Measurements from ENCODE around the gene FFAR2. TPM values are rescaled to one million over a fixed set of nuclear protein-coding genes. Genes with fewer than 3 reads are reported as not detected.
"Not testable (repeated sequence)": the region's sequence is repeated elsewhere in the genome, so short reads cannot be mapped to it uniquely, and the experiment has no call there.

The FFAR2 gene
- total RNA-seq, 2 donors from 2014 or later = 0.16 to 0.55 TPM

DNA sequence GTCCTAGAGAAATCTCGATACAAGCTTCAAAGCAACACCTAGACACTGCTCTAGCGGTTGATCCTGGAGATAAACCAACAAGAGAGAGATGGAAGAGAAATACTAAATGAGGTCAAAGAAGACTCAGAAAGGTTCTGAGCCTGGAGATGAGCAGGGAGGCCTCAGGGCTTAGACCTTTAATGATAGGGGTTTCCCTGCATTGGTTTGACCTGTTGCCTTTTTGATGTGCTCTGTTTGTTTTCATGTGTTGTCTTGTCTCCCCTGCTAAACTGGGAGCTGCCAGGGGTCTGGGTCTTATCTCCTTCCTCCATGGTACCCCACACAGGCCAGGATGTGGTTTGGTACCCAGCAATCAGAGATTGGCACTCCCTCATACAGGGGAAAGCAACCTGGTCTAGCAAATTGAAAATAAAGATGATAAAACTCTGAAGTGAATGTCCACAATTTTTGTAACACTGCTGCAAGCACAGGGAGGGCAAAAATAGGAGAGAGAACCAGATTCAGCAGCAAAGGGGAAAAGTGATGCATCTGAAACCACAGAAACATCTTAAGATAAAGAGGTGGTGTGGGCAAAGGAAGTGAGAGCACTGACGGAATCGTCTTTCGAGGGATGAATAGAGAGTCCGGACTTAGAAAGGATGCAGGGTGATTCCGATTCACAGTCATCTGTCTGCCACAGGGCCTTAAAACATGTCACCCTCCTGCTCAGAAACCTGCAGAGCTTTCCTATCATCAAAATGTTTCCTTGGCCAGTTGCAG lies 3.5 kb downstream of the FFAR2 start:
- H3K36me3 Mint-ChIP-seq (ENCODE audit: low read depth) = no peaks in the 10 kb centered on the region
- peaks cover under 1% of the 10 kb centered on the region for H3K27me3 Mint-ChIP-seq
- no peaks in the 10 kb centered on the region for H3K9me3 ChIP-seq (ENCODE audit: control insufficient read depth, low read length, poor library complexity, severe bottlenecking)
- DNase-seq = peak in 1 of 3 donors; percentile 12
- H3K27ac Mint-ChIP-seq = peak overlapping the region; percentile 88
- H3K4me3 Mint-ChIP-seq = peak overlapping the region; percentile 45
- H3K4me1 Mint-ChIP-seq = peaks cover 46% of the 10 kb centered on the region
- peak; percentile 83 for ATAC-seq

DNA sequence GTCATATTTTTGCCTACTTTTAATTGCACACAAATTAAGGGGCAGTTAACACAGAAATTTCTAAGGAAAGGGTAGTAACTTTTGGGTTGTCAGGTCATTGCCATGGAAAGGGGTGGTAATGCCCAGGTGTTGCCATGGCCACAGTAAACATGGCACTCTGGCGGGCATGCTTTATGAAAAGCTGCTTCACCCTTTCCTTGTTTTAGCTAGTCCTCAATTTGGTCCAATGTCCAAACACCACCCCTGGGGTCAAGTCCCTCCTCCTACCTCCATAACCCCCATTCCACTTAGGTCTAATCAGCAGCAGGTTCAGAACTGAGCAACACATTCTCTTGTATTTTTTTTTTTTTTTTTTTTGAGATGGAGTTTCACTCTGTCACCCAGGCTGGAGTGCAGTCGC lies 6.6 kb downstream of the FFAR2 start:
- Mint-ChIP-seq H3K27ac (no peak overlapping the region), H3K36me3 (ENCODE audit: low read depth) (no peaks in the 10 kb centered on the region), H3K4me1 (peaks cover 48% of the 10 kb centered on the region), H3K4me3 (no peak overlapping the region), H3K27me3 (no peaks in the 10 kb centered on the region)
- DNase-seq = no peak
- no peak for ATAC-seq
- H3K9me3 ChIP-seq (ENCODE audit: control insufficient read depth, low read length, poor library complexity, severe bottlenecking) = no peaks in the 10 kb centered on the region

DNA sequence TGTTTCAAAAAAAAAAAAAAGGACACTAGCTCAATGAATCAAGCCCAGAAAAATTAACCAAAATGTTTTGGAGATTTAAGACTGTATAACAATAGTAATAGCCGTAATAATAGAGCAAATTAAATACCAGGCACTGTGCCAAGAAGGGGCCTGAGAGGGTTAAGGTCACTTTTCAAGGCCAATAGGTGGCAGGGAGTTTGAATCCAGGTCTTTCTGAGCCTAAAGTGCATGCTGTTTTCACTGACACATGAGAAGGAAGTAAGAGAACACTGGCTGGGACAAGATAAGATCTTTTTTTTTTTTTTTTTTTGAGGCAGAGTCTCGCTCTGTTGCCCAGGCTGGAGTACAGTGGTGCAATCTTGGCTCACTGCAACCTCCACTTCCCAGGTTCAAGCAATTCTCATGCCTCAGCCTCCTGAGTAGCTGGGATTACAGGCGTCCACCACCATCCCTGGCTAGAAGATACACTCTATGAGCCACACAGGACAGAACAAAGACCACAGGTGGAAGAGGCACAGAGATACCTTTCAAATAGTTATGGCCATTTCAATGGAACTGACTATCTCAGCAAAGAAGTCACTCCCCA lies 7.7 kb downstream of the FFAR2 start:
- DNase-seq (no peak), ATAC-seq (no peak)
- H3K4me1 Mint-ChIP-seq = peaks cover 51% of the 10 kb centered on the region
- no peaks in the 10 kb centered on the region for H3K9me3 ChIP-seq (ENCODE audit: control insufficient read depth, low read length, poor library complexity, severe bottlenecking)
- H3K4me3 Mint-ChIP-seq = no peak overlapping the region
- no peaks in the 10 kb centered on the region for H3K27me3 Mint-ChIP-seq
- no peaks in the 10 kb centered on the region for H3K36me3 Mint-ChIP-seq (ENCODE audit: low read depth)
- H3K27ac Mint-ChIP-seq = no peak overlapping the region

DNA sequence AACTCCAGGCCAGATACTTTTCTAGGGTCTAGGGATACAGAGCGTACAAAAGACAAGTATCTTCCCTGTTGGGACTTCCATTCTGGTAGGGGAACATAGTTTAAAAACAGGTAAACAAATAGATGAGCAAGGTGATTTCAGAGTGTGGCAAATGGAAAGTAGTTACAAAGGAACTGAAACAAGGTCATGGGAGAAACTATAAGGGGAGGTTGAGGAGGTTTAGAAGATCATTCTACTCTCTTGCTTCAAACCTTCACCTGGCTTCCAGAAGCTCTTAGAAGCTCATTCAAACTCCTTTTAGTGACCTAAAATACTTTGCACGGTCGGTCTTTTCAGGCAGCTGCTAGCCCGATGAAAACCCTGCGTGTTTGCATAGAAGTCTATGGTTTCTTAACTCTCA lies 9.1 kb downstream of the FFAR2 start:
- no peak for ATAC-seq
- DNase-seq = no peak
- H3K9me3 ChIP-seq (ENCODE audit: control insufficient read depth, low read length, poor library complexity, severe bottlenecking) = no peaks in the 10 kb centered on the region
- H3K36me3 Mint-ChIP-seq (ENCODE audit: low read depth) = no peaks in the 10 kb centered on the region
- H3K4me3 Mint-ChIP-seq = peak overlapping the region; percentile 1
- H3K27me3 Mint-ChIP-seq = no peaks in the 10 kb centered on the region
- peak overlapping the region; percentile 91 for H3K27ac Mint-ChIP-seq
- H3K4me1 Mint-ChIP-seq = peaks cover 46% of the 10 kb centered on the region

DNA sequence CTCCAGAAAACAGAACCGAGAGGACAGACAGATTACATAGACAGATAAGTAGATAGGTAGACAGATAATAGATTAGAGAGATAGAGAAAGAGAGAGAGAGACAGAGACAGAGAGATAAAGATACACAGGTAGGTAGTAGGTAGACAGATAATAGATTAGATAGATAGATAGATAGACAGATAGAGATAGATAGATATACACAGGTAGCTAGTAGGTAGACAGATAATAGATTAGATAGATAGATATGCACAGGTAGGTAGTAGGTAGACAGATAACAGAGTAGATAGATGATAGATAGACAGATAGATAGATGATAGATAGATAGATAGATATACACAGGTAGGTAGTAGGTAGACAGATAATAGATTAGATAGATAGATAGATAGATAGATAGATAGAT lies 10.1 kb downstream of the FFAR2 start:
- no peak overlapping the region for H3K4me3 Mint-ChIP-seq
- ATAC-seq (no peak), DNase-seq (no peak)
- H3K27me3 Mint-ChIP-seq = no peaks in the 10 kb centered on the region
- H3K9me3 ChIP-seq (ENCODE audit: control insufficient read depth, low read length, poor library complexity, severe bottlenecking) = no peaks in the 10 kb centered on the region
- H3K27ac Mint-ChIP-seq = peak overlapping the region; percentile 91
- H3K4me1 Mint-ChIP-seq = peaks cover 51% of the 10 kb centered on the region
- no peaks in the 10 kb centered on the region for H3K36me3 Mint-ChIP-seq (ENCODE audit: low read depth)

DNA sequence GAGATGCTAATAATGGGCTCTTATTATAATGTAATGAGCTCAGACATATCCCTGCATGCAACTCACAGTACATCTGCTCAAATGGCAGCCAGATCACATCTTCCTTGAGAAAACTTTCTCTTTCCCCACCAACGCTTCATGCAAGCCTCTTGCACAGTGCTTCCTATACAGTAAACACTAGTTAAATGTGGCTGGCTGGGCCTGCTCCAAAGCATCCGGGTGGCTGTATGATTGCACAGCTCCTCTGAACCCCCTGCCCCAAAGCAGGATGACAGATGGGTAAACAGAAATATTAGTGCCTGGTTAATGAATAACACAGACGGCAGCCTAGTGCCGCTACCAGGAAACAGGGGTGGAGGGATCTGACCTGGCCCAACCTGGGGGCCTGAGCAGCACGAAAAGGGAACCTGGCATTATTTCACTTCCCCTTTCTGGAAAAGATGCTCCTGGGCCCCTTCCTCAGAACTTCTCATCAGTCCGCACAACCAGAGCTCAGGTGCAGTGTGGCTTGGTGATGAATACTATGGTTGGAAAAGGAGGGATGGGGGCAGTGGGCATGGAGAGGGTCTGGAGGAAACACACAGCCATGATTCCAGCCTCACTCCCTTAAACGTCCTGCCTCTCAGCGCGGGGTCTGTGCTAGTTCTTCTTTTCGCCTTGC lies 10.8 kb downstream of the FFAR2 start:
- DNase-seq (no peak), ATAC-seq (no peak)
- peaks cover 57% of the 10 kb centered on the region for H3K4me1 Mint-ChIP-seq
- H3K9me3 ChIP-seq (ENCODE audit: control insufficient read depth, low read length, poor library complexity, severe bottlenecking) = no peaks in the 10 kb centered on the region
- H3K36me3 Mint-ChIP-seq (ENCODE audit: low read depth) = no peaks in the 10 kb centered on the region
- H3K27me3 Mint-ChIP-seq = no peaks in the 10 kb centered on the region
- peak overlapping the region; percentile 91 for H3K27ac Mint-ChIP-seq
- no peak overlapping the region for H3K4me3 Mint-ChIP-seq

DNA sequence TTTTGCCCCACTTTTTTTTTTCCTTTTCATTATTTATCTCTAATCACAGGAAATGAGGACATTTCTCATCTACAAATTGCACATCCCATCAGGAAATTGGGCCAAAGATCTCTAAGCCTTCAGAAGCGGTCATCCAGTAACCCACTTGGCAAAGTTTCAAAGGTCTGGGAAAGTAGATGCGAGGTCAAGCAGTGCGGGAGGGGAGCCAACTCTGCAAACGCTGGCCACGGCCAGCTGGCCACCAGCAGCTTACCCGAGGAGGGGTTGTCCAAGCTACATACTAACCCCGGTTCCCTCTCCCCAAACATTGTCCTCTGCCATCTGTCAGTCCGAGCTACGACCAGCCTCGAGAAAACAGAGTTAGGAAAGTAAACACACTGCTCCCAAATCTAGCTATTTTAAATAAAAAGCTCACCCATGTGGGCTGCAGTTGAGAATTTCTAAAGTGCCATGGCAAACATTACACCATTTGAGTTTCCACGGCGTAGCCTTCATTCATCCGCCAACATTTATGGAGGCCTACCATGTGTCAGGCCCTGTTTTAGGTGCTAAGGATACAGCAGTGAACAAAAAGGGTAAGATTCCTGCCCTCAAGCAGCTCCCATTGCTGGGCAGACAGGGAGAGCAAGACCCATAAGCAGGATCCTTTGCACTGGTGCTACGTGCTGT lies 11.5 kb downstream of the FFAR2 start:
- Mint-ChIP-seq H3K4me3 (no peak overlapping the region), H3K4me1 (peaks cover 58% of the 10 kb centered on the region), H3K36me3 (ENCODE audit: low read depth) (no peaks in the 10 kb centered on the region), H3K27me3 (no peaks in the 10 kb centered on the region), H3K27ac (peak overlapping the region; percentile 90)
- no peak for ATAC-seq
- H3K9me3 ChIP-seq (ENCODE audit: control insufficient read depth, low read length, poor library complexity, severe bottlenecking) = no peaks in the 10 kb centered on the region
- no peak for DNase-seq

DNA sequence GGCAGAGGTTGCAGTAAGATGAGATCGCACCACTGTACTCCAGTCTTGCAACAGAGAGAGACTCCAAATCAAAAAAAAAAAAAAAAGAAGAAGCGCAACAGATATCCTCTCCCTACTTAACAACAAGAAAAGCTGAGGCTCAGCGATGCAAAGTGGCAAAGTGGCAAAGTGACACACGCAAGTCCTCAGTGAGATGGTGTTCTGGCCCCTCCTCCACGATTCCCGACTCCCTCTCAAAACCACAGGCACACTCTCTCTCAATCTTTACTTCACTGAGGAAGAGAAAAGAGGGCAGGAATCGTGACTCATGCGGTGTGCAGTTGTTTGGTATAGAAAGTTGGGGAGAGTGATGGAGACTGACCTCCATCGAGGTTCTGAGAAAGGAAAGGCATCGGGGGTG lies 12.6 kb downstream of the FFAR2 start:
- ATAC-seq (no peak), DNase-seq (no peak)
- Mint-ChIP-seq H3K4me1 (peaks cover 57% of the 10 kb centered on the region), H3K27me3 (no peaks in the 10 kb centered on the region), H3K4me3 (peak overlapping the region; percentile 69), H3K36me3 (ENCODE audit: low read depth) (peaks cover 3% of the 10 kb centered on the region), H3K27ac (peak overlapping the region; percentile 90)
- H3K9me3 ChIP-seq (ENCODE audit: control insufficient read depth, low read length, poor library complexity, severe bottlenecking) = no peaks in the 10 kb centered on the region

DNA sequence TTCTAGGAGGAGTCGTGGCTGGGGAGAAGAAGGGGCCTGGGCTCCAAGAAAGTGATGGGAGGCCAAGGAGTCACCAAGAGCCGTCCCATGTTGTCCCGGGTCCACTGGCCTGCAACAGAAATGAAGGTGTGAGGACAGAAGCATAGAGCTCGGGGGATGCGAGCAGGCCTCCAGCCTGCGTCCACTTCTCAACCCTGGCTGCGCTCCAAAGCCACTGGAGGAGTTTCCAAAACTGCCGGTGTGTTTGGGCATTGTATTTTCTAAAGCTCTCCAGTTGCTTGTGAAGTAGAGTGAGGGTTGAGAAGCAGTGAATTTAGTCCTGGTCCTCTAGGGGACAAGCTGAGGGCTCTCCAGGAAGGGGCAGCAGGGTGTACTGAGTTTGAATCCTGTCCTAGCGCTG lies 13.0 kb downstream of the FFAR2 start:
- Mint-ChIP-seq H3K4me3 (peak overlapping the region; percentile 69), H3K27ac (peak overlapping the region; percentile 90), H3K27me3 (no peaks in the 10 kb centered on the region), H3K4me1 (peaks cover 52% of the 10 kb centered on the region), H3K36me3 (ENCODE audit: low read depth) (peaks cover 3% of the 10 kb centered on the region)
- ATAC-seq = no peak
- no peak for DNase-seq
- H3K9me3 ChIP-seq (ENCODE audit: control insufficient read depth, low read length, poor library complexity, severe bottlenecking) = no peaks in the 10 kb centered on the region

DNA sequence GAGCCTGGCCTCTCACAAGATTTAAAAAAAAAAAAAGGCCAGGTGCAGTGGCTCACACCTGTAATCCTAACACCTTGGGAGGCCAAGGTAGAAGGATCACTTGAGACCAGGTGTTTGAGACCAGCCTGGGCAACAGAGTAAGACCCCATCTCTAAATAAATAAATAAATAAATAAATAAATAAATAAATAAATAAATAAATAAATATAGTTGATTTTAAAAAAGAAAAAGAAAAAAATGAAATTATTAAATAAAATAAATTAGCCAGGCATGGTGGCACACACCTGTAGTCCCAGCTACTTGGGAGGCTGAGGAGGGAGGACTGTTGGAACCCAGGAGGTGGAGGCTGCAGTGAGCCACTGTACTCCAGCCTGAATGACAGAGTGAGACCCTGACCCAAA lies 13.7 kb downstream of the FFAR2 start:
- H3K27me3 Mint-ChIP-seq; DNase-seq; H3K36me3 Mint-ChIP-seq (ENCODE audit: low read depth); H3K4me3 Mint-ChIP-seq; H3K9me3 ChIP-seq (ENCODE audit: control insufficient read depth, low read length, poor library complexity, severe bottlenecking); ATAC-seq: not testable (repeated sequence)
- H3K4me1 Mint-ChIP-seq = peaks cover 55% of the 10 kb centered on the region
- peak overlapping the region; percentile 94 for H3K27ac Mint-ChIP-seq

DNA sequence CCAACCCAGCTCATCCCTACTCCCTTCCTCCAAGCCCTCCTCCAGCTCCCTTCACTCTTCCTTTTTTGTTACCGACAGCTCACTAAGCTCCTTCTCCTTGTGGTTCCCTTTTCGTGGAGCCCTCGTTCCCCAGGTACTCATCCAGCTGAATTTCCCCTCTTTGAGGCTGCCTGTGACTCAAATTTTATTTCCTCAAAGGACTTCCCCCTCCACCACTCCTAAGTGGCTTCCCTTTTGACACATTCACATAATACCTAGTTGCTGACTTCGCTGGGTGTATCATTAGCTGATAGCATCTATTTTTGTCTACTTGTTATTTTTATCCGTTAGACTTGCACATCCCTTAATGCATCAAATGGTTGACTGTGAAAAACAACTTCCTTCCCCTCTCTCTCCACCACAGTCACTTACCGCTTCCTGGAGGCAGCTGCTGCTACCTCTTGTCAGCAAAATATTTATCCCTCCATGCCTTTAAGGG lies 14.5 kb downstream of the FFAR2 start:
- peak; percentile 94 for ATAC-seq
- Mint-ChIP-seq H3K27me3 (no peaks in the 10 kb centered on the region), H3K27ac (peak overlapping the region; percentile 94), H3K36me3 (ENCODE audit: low read depth) (peaks cover 3% of the 10 kb centered on the region), H3K4me1 (peaks cover 48% of the 10 kb centered on the region), H3K4me3 (peak overlapping the region; percentile 82)
- H3K9me3 ChIP-seq (ENCODE audit: control insufficient read depth, low read length, poor library complexity, severe bottlenecking) = no peaks in the 10 kb centered on the region
- DNase-seq = peak in 2 of 3 donors; percentile 11 to 42

DNA sequence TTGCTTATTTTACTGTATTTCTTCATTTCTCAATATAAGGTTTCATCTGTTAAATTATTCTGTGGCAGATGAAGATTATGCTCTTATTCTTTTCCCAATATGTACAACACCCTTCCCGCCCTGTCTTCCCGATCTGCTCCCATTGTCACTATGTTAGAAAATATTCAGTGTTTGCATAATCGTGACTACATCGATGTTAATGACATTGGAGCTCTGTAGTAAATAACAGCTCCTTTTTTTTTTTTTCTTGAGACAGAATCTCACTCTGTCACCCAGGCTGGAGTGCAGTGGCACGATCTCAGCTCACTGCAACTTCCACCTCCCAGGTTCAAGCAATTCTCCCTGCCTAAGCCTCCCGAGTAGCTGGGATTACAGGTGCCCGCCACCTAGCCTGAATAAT lies 14.9 kb downstream of the FFAR2 start:
- not testable (repeated sequence) for DNase-seq; H3K27me3 Mint-ChIP-seq; H3K36me3 Mint-ChIP-seq (ENCODE audit: low read depth); H3K9me3 ChIP-seq (ENCODE audit: control insufficient read depth, low read length, poor library complexity, severe bottlenecking)
- Mint-ChIP-seq H3K4me1 (peaks cover 43% of the 10 kb centered on the region), H3K27ac (peak overlapping the region; percentile 94), H3K4me3 (peak overlapping the region; percentile 82)
- peak; percentile 54 for ATAC-seq

DNA sequence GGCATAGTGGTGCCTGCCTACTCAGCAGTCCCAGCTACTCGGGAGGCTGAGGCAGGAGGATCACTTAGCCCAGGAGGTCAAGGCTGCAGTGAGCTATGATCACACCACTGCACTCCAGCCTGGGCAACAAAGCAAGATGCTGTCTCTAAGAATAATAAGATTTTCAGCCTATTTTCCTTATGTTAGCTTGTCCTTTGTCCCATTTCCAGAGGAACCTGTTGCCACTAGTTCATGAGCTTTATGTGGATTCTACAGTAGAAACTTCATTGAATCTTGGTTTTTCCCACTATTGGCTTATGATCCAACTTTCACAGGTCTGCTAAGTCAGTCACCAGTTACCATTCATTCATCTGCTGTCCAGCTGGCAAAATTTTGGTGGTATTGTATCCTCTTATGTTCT lies 18.2 kb downstream of the FFAR2 start:
- peaks cover 3% of the 10 kb centered on the region for H3K36me3 Mint-ChIP-seq (ENCODE audit: low read depth)
- no peaks in the 10 kb centered on the region for H3K9me3 ChIP-seq (ENCODE audit: control insufficient read depth, low read length, poor library complexity, severe bottlenecking)
- no peak overlapping the region for H3K27ac Mint-ChIP-seq
- H3K4me3 Mint-ChIP-seq = no peak overlapping the region
- H3K27me3 Mint-ChIP-seq = no peaks in the 10 kb centered on the region
- ATAC-seq = no peak
- no peak for DNase-seq
- peaks cover 25% of the 10 kb centered on the region for H3K4me1 Mint-ChIP-seq

Data from T-helper 17 cell (primary cell).